ENCODE measurements around the gene DCBLD1.
"Not testable (repeated sequence)": the region's sequence is repeated elsewhere in the genome, so short reads cannot be mapped to it uniquely, and the experiment has no call there.

DCBLD1 gene

DNA sequence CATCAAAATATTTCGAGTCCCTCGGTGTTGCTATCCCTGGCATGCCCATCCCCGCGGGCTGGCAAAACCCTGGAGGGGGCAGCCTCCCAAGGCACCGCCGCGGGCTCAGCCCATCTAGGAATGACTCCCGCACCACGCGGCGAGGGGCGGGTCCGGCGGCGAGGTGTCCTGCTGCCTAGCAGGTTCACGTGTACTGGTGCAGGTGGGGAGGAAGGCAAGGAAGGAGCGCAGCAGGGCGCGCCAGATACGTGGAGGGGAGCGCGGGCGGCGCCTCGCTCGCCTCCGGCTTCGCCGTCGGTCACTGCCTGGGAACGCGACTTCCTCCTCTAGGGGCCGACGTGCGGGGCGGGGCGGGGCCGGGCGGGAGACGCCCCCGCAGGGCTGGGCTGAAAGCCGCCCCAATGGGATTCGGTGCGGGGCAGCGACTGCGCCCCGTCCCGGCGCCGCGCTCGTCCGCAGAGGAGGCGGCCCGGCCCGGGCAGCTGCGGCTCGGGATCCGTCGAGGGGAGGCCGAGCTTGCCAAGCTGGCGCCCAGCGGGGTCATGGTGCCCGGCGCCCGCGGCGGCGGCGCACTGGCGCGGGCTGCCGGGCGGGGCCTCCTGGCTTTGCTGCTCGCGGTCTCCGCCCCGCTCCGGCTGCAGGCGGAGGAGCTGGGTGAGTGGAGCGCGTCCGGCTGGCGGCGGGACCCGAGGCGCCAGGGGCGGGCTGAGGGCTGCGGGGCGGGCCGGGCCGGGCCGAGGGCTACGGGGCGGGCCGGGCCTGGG, at the start of gene DCBLD1:
Gene DCBLD1, plus strand, starts transcription at position 435 of the 764 bp plus-strand sequence. Its CDS starts 108 bp downstream, at position 543.
- peak; percentile 86 for DNase-seq (ENCODE audit: low spot score)

DNA sequence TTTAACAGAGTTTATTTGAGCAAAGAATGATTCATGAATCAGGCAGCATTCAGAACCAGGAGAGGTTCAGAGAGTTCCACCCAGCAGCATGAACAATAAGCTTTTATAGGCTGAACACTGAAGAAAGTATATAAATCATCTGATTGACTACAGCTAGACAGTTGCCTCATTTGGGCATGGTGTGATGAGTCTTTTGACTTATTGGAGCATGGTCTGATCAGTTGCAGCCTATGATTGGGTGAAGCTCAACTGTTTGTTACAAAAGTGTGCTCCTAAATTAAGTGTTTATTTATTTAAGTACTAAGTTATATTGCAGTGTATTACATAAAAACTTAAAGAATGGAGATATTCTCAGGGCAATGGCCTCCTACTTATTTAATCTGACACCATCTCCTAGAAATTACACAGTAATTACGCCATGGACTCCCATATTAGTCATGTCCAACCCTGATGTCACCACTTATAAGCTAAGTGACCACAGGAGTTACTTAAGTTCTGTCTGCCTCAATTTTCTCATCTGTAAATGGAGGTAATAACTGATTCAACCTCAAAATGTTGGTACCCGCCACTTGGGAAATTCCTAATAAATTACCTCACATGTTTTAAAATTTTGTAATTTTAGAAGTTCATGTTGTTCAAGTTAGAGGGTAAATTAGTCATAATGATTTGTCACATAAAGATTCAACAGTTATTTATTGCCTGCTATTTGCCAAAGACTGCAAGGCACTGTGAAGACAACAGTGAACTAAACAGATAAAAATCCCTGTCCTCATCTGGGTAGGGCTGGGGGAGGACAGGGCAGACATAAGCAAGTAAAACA, 41.6 kb upstream of the DCBLD1 start:
- no peak for DNase-seq (ENCODE audit: low spot score)

DNA sequence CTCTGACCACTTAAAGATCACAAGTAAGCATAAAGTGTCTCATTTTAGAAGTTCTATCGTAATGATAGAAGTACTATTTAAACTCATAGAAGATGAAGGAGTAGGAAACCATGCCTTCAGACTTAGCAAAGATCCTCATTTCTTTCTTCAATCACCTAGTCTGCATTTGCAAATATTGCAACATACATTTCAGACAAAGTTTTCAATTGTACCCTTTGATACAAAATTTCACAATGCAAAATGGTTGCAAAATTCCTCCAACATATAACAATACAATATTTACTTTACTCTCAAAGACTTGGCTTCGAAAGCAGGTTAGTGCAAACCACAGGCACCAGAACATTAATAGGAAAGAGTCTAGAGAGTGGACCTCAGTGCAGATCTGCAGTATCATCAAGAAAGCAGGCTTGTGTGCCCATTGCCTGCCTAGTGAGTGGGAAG, 40.6 kb upstream of the DCBLD1 start:
- no peak for DNase-seq (ENCODE audit: low spot score)

DNA sequence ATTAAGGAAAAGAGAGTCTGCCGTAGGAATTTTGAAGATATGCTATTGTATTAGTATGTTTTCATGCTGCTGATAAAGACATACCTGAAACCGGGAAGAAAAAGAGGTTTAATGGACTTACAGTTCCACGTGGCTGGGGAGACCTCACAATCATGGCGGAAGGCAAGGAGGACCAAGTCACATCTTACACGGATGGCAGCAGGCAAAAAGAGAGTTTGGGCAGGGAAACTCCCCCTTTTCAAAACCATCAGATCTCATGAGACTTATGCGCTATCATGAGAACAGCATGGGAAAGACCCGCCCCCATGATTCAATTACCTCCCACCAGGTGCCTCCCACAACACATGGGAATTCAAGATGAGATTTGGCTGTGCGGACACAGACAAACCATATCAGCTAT, 40.2 kb upstream of the DCBLD1 start:
- DNase-seq (ENCODE audit: low spot score): not testable (repeated sequence)

DNA sequence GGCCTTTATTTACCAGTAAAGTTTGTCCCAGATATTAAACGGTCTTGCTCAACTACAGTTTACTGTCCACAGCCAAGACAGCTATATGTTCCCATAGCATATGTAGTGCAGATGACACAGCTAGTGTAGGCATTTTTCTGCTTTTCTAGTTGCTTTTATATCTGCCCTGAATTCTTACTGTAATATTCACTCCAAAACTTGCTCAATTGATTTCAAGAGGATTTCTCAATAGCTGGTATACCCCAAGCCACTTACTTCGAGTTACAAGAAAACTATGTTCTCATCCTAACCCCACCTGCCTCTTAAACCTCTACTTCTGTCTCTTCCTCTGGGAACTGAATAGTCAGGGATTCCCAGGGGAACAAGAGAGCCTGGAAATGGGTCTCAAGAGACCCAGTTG, 37.9 kb upstream of the DCBLD1 start:
- DNase-seq (ENCODE audit: low spot score): no peak

DNA sequence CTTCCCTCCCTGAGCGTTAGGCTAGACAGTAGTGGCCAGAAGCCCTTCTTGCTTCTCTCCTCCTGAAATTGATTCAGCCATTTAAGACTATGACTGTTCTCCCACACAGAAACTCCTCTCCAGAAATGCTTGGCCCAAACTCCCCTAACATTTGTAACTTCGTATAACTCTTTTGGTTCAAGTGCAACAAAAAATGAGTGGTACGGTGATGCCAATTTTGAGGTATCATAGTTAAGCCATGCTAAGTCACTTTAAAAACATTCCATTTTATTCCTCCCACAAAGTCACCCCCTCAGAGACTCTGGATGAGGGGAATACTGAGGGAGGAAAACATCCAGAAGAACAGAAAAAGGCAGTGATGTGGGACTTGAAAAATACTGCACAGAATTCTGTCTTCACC, 35.6 kb upstream of the DCBLD1 start:
- no peak for DNase-seq (ENCODE audit: low spot score)

DNA sequence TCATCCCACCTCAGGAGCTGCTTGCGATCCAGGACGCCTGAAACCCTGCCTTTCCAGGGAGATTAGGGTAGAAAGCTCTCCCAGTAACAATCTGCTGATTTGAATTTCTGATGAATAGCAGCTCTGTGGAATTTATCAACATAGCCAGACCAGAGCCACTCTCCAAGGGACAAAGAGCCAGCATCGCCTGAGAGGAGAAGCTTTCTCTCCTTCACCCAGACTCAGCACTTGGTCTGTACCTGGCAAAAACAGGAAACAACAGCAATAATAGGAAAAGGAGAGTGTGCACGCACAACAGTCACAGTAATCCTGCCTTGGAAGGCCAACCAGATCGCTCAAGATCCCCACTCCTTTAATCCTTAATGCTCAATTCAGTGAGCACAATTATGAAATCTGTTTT, 34.5 kb upstream of the DCBLD1 start:
- DNase-seq (ENCODE audit: low spot score): no peak

DNA sequence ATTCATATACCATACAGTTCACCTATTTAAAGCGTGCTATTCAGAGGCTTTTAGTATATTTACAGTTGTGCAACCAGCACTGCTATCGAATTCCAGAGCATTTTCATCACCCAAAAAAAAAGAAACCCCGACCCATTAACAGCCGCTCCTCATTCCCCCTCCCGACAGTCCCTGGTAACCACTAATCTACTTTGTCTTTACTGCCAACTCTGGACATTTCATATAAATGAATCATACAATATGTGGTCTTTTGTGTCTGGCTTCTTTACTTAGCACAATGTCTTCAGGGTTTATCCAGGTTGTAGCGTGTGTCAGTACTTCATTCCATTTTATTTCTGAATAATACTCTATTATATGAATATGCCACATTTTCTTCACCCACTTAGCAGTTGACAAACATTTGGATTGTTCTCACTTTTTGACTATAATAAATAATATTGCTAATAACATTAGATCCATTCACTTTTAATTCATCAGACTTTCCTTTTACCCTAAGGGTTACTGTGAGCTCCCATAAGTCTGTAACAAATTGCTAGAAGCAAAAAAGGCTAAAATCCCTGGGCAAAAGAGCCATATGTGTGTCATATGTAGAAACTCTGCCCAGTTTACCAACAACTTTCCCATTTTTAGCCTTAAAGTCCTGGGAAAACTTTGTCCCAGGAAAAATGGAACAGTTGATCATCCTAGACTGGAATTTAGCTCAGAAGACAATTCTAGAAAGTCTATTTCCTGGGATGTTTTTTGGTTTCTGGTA, 33.6 kb upstream of the DCBLD1 start:
- DNase-seq (ENCODE audit: low spot score): no peak

DNA sequence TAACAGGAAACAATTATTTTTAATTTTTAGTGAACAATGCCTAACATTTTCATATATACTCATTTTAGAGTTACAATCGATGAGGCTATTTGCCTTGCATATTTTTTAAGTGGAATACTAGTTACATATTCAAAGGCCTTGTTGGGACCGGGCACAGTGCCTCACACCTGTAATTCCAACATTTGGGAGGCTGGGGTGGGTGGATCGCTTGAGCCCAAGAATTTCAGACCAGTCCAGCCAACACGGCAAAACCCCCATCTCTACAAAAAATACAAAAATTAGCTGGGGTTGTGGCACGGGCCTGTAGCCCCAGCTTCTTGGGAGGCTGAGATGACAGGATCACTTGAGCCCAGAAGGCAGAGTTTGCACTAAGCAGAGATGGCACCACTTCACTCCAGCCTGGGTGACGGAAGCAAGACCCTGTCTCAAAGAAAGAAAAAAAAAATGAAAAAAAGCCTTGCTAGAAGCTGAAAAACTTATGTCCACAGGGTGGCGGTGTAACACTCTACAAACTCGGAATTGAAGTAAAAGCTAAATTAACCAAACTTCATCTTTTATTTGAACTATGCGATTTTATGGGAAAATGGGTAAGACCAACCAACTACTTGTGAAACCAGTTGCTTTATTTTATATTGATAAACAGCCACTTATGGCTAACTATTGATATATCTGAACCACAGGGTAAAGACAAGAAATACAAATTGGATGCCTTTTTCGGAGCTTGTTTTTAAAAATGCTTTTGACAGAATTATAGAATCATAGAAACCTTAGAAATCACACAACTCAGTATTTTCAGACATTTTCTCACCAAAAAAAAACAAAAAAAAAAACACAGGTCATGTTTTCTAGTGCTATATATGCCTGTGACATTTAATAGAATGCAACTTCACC, 32.7 kb upstream of the DCBLD1 start:
- peak; percentile 20 for DNase-seq (ENCODE audit: low spot score)

DNA sequence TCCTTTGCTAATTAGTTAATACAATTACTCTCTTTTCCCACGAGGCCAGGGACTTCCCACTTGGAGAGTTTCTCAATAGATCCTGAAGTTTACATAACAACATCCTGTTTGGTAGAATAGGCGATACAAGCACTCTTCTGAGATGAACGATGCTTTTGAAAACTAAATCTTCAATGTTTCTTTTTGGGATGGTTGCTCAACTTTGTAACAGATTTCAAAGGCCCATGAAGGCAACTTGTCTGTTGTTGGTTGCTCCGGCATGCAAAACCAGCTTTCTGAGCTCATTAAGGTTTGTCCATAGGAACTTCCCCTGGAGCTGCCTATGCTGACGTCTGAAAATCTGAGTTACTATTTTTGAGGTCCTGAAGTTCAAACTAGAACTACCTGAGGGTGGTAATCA, 30.8 kb upstream of the DCBLD1 start:
- DNase-seq (ENCODE audit: low spot score): no peak

DNA sequence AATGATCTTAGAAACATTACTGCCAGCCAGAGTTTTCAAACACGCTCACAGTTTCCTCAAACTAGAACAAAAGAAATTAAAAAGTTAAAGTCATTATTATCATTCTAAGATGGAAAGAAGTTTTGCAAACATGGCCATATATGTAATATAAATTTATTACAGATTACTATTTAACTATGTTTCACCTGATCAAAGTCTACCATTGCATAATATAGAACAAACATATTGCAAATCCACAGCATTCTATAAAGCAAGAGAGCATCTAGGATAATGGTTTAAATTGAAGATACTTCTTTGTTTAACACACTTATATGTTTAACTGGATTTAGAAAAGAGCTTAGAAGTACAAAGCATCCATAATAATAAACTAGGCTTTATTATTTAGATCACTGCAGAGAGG, 26.2 kb upstream of the DCBLD1 start:
- DNase-seq (ENCODE audit: low spot score): no peak

DNA sequence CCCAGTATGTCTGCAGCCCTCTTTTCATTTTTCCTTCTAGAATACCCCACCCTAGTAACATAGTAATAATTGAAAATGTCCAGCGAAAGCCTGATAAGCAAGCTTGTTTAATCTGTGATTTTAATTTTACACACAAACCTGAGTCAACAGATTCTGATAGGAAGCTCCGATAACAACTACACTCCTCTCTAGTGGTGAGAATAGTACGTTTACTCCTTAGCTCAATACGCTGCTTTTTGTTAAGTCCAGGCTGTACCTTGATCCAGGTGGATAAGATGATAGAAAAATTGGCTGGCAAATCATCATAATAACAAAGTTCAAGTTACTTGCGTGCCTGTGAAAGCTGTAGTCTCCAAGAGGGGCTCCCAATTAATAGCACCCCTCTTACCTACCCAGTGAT, 25.5 kb upstream of the DCBLD1 start:
- DNase-seq (ENCODE audit: low spot score): no peak

DNA sequence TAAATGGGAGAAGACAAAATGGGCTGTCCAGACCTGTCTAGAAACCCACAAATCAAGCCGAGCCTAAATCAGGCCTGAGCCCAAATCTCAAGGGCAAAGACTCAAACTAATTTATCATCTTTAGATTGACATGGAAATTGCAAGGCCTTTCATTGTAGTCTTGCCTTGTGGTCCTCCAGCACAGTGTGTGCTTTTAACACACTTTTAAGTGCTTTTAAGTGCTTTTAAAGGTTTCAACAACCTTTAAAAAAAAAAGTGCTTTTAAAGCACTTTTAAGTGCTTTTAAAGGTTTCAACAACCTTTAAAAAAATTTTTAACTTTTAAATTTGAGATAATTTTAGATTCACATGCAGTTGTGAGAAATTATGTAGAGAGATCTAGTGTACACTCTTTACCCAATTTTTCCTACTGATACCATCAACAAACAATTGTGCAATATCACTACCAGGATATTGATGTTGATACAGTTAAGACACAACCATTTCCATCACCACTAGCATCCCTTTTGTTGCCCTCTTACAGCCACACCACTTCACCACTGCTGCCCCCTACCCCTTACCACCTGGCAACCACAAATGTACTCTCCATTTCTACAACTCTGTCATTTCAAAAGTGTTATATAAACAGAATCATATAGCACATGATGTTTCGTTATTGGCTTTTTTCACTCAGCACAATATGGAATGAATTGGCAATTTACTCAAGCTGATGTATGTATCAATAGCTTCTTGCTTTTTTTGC, 23.1 kb upstream of the DCBLD1 start:
- no peak for DNase-seq (ENCODE audit: low spot score)

DNA sequence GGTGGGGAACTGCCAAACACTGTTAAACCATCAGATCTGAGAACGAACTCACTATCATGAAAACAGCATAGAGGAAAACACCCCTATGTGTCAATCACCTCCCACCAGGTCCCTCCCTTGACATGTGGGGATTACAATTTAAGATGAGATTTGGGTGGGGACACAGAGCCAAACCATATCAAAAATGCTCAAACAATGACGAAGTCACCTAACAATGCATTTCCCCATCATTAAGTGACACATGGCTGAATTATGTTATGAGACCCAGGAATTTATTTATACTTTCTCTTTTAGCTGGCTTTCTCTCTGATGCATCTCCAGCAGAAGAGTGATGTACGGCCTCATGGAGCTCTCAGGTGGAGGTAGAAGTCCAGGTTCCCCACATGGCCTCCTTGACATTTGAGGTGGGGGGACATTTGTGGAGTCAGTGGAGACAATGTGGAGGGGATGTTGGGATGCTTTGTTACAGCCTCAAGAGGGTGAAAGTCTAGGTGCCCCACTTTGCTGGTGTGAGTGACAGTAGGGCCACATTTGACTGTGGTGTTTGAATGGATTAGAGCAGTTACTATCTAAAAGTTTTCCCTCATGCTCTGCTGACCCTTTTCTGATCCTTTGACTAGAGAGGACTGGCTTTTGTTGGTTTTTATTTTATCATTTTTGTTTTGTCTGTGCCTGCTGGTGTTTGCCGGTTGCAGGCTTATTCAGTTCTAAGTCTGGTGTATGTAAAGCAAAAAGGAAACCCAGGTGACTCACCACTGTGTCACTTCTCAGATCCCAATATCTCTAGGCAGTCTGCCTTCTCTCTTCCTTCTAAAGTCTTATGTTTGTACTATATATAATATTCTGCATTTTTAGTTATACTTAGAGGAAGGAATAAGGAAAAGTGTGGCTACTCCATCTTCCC, 18.5 kb upstream of the DCBLD1 start:
- DNase-seq (ENCODE audit: low spot score): no peak

DNA sequence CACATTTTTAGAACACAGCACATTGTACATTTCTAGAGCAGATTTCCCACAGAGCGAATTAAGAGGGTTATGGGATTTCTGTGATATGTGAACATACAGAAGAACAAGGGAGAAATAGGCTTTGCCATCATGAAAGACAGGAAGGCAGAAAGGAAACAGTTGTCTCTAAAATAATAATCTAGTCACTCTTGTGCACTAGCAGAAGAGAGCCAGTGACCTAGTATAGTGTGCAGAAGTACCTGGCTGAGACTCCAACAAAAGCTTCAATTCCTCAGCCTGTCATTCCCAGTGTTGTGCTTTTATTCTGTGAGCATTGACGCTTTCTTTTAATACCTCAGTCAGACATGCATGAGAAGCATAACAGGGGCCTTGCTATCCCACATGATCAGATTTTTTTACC, 17.8 kb upstream of the DCBLD1 start:
- DNase-seq (ENCODE audit: low spot score): no peak

DNA sequence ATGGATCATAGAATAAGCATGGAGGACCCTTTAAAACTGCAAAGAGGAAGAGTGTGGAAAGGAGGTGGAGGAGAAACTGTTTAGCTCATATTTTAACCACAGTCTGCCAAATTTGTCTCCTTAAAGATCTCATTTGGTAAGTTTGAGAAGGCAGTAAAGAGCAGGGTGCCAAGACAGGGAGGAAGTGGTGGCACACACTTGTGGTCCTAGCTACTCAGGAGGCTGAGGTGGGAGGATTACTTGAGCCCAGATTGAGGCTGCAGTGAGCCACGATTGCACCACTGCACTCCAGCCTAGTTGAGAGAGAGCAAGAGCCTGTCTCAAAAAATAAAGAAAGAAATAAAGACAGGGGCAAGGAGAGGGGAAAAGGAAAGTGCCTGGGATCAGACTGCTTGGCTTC, 16.8 kb upstream of the DCBLD1 start:
- no peak for DNase-seq (ENCODE audit: low spot score)

DNA sequence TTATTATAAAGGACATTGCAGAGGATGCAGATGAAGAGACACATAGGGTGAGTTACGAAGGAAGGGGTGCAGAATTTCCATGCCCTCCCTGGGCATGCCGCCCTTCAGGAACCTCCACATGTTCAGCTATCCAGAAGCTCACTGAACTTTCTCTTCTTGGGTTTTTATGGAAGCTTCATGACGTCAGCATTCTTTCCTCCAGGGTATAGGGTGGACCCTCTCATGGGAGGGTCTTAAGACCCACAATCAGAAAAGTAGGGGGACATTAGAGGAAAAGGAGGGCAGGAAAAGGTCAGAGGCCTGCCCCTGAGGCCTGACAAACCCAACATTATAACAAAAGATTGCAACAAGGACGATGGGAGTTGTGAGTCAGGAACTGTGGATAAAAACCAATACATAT, 14.6 kb upstream of the DCBLD1 start:
- no peak for DNase-seq (ENCODE audit: low spot score)

DNA sequence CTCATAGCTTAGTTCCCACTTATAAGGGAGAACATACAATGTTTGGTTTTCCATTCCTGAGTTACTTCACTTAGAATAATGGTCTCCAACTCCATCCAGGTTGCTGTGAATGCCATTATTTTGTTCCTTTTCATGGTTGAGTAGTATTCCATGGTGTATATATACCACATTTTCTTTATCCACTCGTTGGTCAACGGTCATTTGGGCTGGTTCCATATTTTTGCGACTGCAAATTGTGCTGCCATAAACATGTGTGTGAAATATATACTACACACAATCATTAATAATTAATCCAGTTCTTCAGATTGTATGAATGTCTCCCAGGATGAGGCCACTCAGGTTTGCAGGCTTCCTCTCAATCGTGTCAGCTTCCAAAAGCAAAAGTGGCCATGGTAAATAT, 13.9 kb upstream of the DCBLD1 start:
- not testable (repeated sequence) for DNase-seq (ENCODE audit: low spot score)

DNA sequence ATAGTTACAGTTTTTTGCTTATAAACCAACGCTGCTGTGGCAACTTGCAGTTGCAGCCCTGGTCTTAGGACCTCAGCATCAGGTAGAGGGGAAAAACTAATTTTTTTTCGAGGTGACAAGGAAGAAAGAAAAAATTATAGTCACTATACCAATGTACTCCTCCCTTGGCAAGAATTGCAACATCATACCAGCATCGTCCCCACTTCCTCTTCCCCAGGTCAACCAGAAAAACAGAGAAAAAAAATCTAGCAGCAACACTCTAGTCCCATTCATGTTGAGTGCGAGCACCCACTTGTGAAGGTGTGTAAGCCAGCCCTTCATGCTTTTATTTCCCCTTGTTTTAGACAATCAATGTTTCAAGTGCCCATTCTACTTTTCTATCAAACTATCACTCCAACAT, 13.1 kb upstream of the DCBLD1 start:
- DNase-seq (ENCODE audit: low spot score): no peak

DNA sequence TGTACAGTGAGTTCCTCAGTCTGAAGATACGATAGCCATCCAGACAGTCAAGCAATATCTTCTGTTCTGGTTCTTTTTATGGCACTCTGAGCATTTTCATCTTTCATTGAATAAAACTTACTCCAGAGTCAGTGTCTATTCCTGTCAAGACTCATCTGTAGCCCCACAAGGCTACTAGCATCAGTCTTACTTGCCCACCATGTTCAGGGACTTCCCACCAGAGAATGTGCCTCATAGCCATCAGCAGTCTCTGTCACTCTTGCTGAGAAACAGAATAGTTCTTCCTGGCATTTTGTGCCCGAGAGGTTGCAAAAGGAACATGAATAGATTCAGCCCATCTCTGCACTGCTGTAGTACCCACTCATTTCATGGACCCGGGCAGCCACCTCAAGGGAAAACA, 12.7 kb upstream of the DCBLD1 start:
- DNase-seq (ENCODE audit: low spot score): no peak

Measured in HuH-7 (cell line).